Measurements from ENCODE around the gene CETP.

GRCh38 chr16:56990407-56991286 lies 28.9 kb downstream of the CETP start:
- no peak for TF ChIP-seq CTCF (IDR thresholded peaks at IDR 0.05; ENCODE audit: insufficient read depth, low read depth, low read length)
- TF ChIP-seq EZH2 (IDR thresholded peaks at IDR 0.05; ENCODE audit: insufficient read depth, low read length) = no peak

Data from astrocyte (in vitro differentiated cells and primary cell).